ENCODE results near the gene ENPEP. TPM values are rescaled to one million over a fixed set of nuclear protein-coding genes. Genes with fewer than 3 reads are reported as not detected.

The ENPEP gene
- total RNA-seq, 1 donor from 2014 or later, result 2.4 TPM

GRCh38 chr4:110533590-110533910, 57.6 kb downstream of the ENPEP start:
- DNase-seq, result no peak
- Mint-ChIP-seq H3K27ac (ENCODE audit: unreplicated experiment) (no peak overlapping the region), H3K4me3 (ENCODE audit: unreplicated experiment) (no peak overlapping the region), H3K4me1 (ENCODE audit: low read depth, unreplicated experiment) (no peaks in the 10 kb centered on the region), H3K9me3 (ENCODE audit: unreplicated experiment) (no peaks in the 10 kb centered on the region), H3K36me3 (ENCODE audit: unreplicated experiment) (peaks cover 6% of the 10 kb centered on the region), H3K27me3 (ENCODE audit: unreplicated experiment) (no peaks in the 10 kb centered on the region)
- TF ChIP-seq, protein P1, sequence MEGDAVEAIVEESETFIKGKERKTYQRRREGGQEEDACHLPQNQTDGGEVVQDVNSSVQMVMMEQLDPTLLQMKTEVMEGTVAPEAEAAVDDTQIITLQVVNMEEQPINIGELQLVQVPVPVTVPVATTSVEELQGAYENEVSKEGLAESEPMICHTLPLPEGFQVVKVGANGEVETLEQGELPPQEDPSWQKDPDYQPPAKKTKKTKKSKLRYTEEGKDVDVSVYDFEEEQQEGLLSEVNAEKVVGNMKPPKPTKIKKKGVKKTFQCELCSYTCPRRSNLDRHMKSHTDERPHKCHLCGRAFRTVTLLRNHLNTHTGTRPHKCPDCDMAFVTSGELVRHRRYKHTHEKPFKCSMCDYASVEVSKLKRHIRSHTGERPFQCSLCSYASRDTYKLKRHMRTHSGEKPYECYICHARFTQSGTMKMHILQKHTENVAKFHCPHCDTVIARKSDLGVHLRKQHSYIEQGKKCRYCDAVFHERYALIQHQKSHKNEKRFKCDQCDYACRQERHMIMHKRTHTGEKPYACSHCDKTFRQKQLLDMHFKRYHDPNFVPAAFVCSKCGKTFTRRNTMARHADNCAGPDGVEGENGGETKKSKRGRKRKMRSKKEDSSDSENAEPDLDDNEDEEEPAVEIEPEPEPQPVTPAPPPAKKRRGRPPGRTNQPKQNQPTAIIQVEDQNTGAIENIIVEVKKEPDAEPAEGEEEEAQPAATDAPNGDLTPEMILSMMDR (IDR thresholded peaks at IDR 0.05; ENCODE audit: partially characterized antibody, unreplicated experiment), result no peak

DNA sequence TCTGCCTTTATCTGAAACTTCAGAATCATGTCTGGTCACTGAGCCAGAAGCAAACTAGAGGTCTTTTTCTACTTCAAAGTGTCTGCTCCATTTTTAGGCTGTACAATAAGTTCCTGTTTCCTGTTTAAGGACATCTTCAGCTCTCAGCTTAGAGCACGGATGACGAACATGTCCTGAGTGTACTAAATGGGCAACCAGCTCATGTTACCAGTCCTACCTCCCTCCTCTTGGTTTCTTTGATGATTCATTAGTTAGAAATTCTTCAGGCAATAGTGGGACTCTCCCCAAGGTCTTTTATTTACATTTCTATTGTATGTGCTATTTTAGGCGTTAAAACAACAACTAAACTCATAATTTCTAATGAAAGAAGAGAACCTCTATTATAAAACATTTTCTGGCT, 58.0 kb downstream of the ENPEP start:
- H3K4me3 Mint-ChIP-seq (ENCODE audit: unreplicated experiment), result no peak overlapping the region
- H3K27ac Mint-ChIP-seq (ENCODE audit: unreplicated experiment), result no peak overlapping the region
- no peak for DNase-seq

GRCh38 chr4:110540581-110540980, 64.6 kb downstream of the ENPEP start:
- TF ChIP-seq, protein P1 (IDR thresholded peaks at IDR 0.05; ENCODE audit: partially characterized antibody, unreplicated experiment), result no peak
- Mint-ChIP-seq H3K27ac (ENCODE audit: unreplicated experiment) (no peak overlapping the region), H3K36me3 (ENCODE audit: unreplicated experiment) (peaks cover 6% of the 10 kb centered on the region), H3K4me1 (ENCODE audit: low read depth, unreplicated experiment) (no peaks in the 10 kb centered on the region), H3K4me3 (ENCODE audit: unreplicated experiment) (no peak overlapping the region), H3K27me3 (ENCODE audit: unreplicated experiment) (no peaks in the 10 kb centered on the region), H3K9me3 (ENCODE audit: unreplicated experiment) (no peaks in the 10 kb centered on the region)
- DNase-seq, result no peak

More for the DNA sequence above, 58.0 kb downstream of the ENPEP start:
- Mint-ChIP-seq H3K9me3 (ENCODE audit: unreplicated experiment) (no peaks in the 10 kb centered on the region), H3K4me1 (ENCODE audit: low read depth, unreplicated experiment) (no peaks in the 10 kb centered on the region), H3K27me3 (ENCODE audit: unreplicated experiment) (no peaks in the 10 kb centered on the region), H3K36me3 (ENCODE audit: unreplicated experiment) (peaks cover 6% of the 10 kb centered on the region)
- TF ChIP-seq, protein P1 (IDR thresholded peaks at IDR 0.05; ENCODE audit: partially characterized antibody, unreplicated experiment), result no peak

DNA sequence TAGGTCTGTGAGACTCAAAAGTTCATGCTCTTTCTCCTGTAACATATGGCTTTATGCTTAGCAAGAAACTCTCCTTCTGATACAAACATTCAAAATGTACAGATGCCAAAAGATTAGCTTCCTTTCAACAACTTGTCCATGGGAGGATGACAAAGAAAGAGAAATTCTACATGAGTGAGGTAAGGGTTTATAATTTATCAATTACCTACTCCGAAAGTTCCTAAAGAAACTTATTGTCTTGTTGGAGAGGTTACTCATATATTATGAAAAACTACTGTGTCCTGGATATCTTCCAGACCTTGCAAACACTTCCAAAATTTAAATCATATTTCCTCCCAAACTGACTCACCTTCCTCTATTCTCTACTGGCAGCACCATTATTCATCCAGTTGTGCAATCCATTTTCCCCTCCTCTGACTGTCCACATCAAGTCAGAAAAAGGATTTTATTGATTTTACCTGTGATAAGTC, 65.1 kb downstream of the ENPEP start:
- H3K9me3 Mint-ChIP-seq (ENCODE audit: unreplicated experiment), result no peaks in the 10 kb centered on the region
- DNase-seq, result no peak
- no peak overlapping the region for H3K4me3 Mint-ChIP-seq (ENCODE audit: unreplicated experiment)
- no peaks in the 10 kb centered on the region for H3K4me1 Mint-ChIP-seq (ENCODE audit: low read depth, unreplicated experiment)
- peaks cover 6% of the 10 kb centered on the region for H3K36me3 Mint-ChIP-seq (ENCODE audit: unreplicated experiment)
- TF ChIP-seq, protein P1 (IDR thresholded peaks at IDR 0.05; ENCODE audit: partially characterized antibody, unreplicated experiment), result no peak
- H3K27me3 Mint-ChIP-seq (ENCODE audit: unreplicated experiment), result no peaks in the 10 kb centered on the region
- H3K27ac Mint-ChIP-seq (ENCODE audit: unreplicated experiment), result no peak overlapping the region

DNA sequence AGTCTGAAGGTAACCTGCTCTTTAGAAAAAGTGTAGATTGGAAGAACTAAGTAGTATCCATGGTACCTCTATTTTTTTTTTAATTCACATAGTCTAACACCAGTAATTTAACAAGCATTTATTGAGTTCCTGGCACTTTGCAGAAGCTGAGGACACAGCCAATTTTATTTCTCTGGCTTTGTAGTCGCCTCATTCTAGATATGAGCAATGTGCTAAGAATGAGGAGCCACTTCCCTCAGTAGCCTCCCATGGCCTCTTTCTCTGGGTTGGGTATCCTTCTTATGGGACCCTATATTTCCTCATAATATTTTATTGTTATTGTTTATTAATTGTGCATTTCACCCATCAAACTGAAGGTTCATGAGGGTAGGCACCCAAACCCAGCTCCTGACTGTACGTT, 67.6 kb downstream of the ENPEP start:
- DNase-seq, result no peak
- TF ChIP-seq, protein P1 (IDR thresholded peaks at IDR 0.05; ENCODE audit: partially characterized antibody, unreplicated experiment), result no peak
- no peak overlapping the region for H3K27ac Mint-ChIP-seq (ENCODE audit: unreplicated experiment)

More for the DNA sequence above, 67.6 kb downstream of the ENPEP start:
- no peaks in the 10 kb centered on the region for H3K36me3 Mint-ChIP-seq (ENCODE audit: unreplicated experiment)
- H3K4me3 Mint-ChIP-seq (ENCODE audit: unreplicated experiment), result no peak overlapping the region
- H3K4me1 Mint-ChIP-seq (ENCODE audit: low read depth, unreplicated experiment), result no peaks in the 10 kb centered on the region
- no peaks in the 10 kb centered on the region for H3K27me3 Mint-ChIP-seq (ENCODE audit: unreplicated experiment)
- no peaks in the 10 kb centered on the region for H3K9me3 Mint-ChIP-seq (ENCODE audit: unreplicated experiment)

Data from glutamatergic neuron (in vitro differentiated cells).